DOHH2 (cell line): ENCODE measurements around the gene CBLN3.

Experiments
- H3F3A ChIP-seq: fragments of 200-600 bp; sonication (generic), shearing (Covaris generic); 2 replicates; pipeline ENCODE4 v1.6.0; 2016; ENCODE audit warnings: antibody characterized with exemption, mild to moderate bottlenecking; ENCODE audit not compliant: control insufficient read depth, insufficient read depth
- H3K27ac ChIP-seq: fragments of 200-600 bp; sonication (generic); 2 replicates; pipeline ENCODE4 v1.5.1; 2014; ENCODE audit warnings: low read depth, mild to moderate bottlenecking, low read length, moderate library complexity
- H3K27me3 ChIP-seq: fragments of 200-600 bp; sonication (generic); 2 replicates; pipeline ENCODE4 v1.6.1; 2014; ENCODE audit warnings: mild to moderate bottlenecking, low read length, mixed read lengths; ENCODE audit not compliant: control insufficient read depth
- H3K36me3 ChIP-seq: fragments of 200-600 bp; sonication (generic); 2 replicates; pipeline ENCODE4 v1.6.1; 2014; ENCODE audit warnings: mild to moderate bottlenecking, low read length, moderate library complexity, mixed read lengths; ENCODE audit not compliant: control insufficient read depth
- H3K4me1 ChIP-seq: fragments of 200-600 bp; sonication (generic); 2 replicates; pipeline ENCODE4 v1.6.1; 2014; ENCODE audit warnings: mild to moderate bottlenecking, low read length, mixed read lengths; ENCODE audit not compliant: control insufficient read depth
- H3K4me2 ChIP-seq: fragments of 200-600 bp; sonication (generic); 2 replicates; pipeline ENCODE4 v1.6.0; 2014; ENCODE audit warnings: mild to moderate bottlenecking, low read length, moderate library complexity
- H3K4me3 ChIP-seq: fragments of 200-600 bp; sonication (generic); 2 replicates; pipeline ENCODE4 v1.5.1; 2014; ENCODE audit warnings: mild to moderate bottlenecking, low read length, mixed read lengths
- H3K79me2 ChIP-seq: fragments of 200-600 bp; sonication (generic); 2 replicates; pipeline ENCODE4 v1.6.1; 2014; ENCODE audit warnings: mild to moderate bottlenecking, low read length, mixed read lengths; ENCODE audit not compliant: control insufficient read depth
- H3K9me2 ChIP-seq: fragments of 200-600 bp; sonication (generic); replicated peaks from 2 replicates; pipeline ENCODE4 v1.6.1; 2014; ENCODE audit warnings: mild to moderate bottlenecking, low read length, mixed read lengths; ENCODE audit not compliant: control insufficient read depth
- H3K9me3 ChIP-seq: fragments of 200-600 bp; sonication (generic); 2 replicates; pipeline ENCODE4 v1.6.1; 2014; ENCODE audit warnings: antibody characterized with exemption, low read length, mixed read lengths; ENCODE audit not compliant: control insufficient read depth, insufficient read depth
- H4K20me1 ChIP-seq: fragments of 200-600 bp; sonication (generic); 2 replicates; pipeline ENCODE4 v1.6.0; 2014; ENCODE audit warnings: low read depth, mild to moderate bottlenecking, antibody characterized with exemption, low read length, moderate library complexity; ENCODE audit not compliant: control insufficient read depth, insufficient read depth
- CTCF ChIP-seq: fragments of 200-600 bp; sonication (generic); IDR thresholded peaks from one replicate; pipeline ENCODE4 v1.5.1; 2014; ENCODE audit warnings: antibody characterized with exemption, mild to moderate bottlenecking, low read depth, low read length; ENCODE audit not compliant: poor library complexity, severe bottlenecking
- EZH2phosphoT487 ChIP-seq: fragments of 200-600 bp; sonication (generic); IDR thresholded peaks from 2 replicates; pipeline ENCODE4 v1.6.1; 2017; ENCODE audit warnings: borderline replicate concordance, mild to moderate bottlenecking, antibody characterized with exemption, low read length, moderate library complexity, mixed read lengths

The CBLN3 gene

DNA sequence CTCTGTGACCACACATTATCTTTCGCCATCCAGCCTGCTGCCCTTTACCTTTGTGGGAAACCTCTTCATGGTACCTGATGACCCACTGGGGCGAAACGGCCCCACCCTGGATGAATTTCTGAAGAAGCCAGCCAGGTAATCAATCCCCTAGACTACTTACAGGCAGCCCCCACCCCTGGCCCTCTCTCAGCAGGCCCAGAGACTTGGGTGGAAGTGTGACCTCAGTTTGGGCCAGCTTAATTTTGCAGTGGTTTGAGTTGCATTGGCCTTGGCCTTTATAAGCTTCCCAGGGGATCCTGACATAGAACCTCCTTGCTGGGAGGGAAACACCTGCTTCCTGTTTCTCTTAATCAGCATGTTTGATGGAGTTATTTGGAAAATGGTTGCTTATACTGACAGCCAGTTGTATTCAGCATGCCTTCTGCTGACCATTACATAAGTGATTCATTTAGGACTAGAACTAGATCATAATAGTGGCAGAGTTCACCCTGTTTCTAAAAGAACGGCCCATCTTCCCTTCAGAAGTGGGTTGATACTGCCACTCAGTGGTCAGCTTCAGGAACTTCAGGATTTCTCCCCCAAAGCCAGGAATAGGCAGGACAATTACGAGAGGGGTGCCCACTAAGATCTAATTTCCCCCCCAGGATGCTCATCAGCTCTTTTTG is 7.0 kb upstream of the CBLN3 start:
- Histone ChIP-seq H3K79me2 (peaks cover 30% of the 10 kb centered on the region), H3K4me3 (peak overlapping the region; percentile 53), H3K4me1 (peaks cover 43% of the 10 kb centered on the region), H3K36me3 (peaks cover 84% of the 10 kb centered on the region), H3K4me2 (peak overlapping the region; percentile 70), H3K27me3 (no peaks in the 10 kb centered on the region), H4K20me1 (peaks cover 3% of the 10 kb centered on the region; the same call in 1 of the 2 replicates), H3F3A (peaks cover 3% of the 10 kb centered on the region; the same call in 1 of the 2 replicates), H3K9me2 (no peaks in the 10 kb centered on the region), H3K9me3 (no peaks in the 10 kb centered on the region), H3K27ac (peak overlapping the region; percentile 72)
- TF ChIP-seq EZH2phosphoT487 (no peak), CTCF (peak; percentile 89)

GRCh38 chr14:24435998-24436354 is 6.5 kb upstream of the CBLN3 start:
- Histone ChIP-seq H3K9me2 (no peaks in the 10 kb centered on the region), H3K36me3 (peaks cover 84% of the 10 kb centered on the region), H3K4me2 (peak overlapping the region; percentile 70), H3F3A (peaks cover 3% of the 10 kb centered on the region; the same call in 1 of the 2 replicates), H4K20me1 (peaks cover 6% of the 10 kb centered on the region; the same call in 1 of the 2 replicates), H3K27me3 (no peaks in the 10 kb centered on the region), H3K4me3 (0 out of 2 replicates have a peak overlapping the region, but pooled peaks have one; percentile 53), H3K27ac (peak overlapping the region; percentile 72), H3K79me2 (peaks cover 30% of the 10 kb centered on the region), H3K9me3 (no peaks in the 10 kb centered on the region), H3K4me1 (peaks cover 43% of the 10 kb centered on the region)
- TF ChIP-seq CTCF: no peak
- no peak for TF ChIP-seq EZH2phosphoT487

DNA sequence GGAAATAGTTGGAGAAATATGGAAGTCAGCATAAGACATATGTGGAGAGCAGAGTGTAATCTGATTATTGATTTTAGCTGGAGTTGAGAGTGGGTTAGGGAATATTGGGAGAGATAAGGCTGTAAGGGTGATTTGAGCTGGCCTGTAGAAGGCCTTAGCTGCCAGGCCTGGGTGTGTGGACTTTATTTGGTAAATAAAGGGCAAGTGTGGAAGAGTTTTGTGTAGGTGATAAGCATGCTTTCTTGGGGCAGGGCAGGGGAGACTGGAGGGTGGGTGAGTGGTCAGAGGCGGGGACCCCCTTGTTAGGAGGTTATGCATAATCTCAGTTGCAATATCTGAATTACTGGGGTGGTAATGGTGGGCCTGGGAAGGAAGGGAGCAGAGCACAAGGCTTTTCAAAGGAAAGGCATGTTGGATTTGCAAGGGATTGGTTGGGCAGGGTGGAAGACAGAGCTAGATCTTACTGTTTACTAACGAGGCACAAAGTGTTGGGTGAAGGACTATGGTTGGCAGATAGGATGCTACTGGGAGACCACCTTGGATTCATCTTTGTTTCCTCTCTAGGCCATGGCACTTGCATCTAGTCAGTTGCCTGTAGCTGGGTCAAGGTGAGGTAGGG is 5.8 kb upstream of the CBLN3 start:
- H3K27ac ChIP-seq: no peak overlapping the region

More for the DNA sequence above, 5.8 kb upstream of the CBLN3 start:
- Histone ChIP-seq H3K27me3 (no peaks in the 10 kb centered on the region), H3K4me2 (no peak overlapping the region), H3K9me3 (no peaks in the 10 kb centered on the region), H3K4me3 (no peak overlapping the region), H3K4me1 (peaks cover 43% of the 10 kb centered on the region), H3K9me2 (no peaks in the 10 kb centered on the region), H3K36me3 (peaks cover 78% of the 10 kb centered on the region), H3K79me2 (peaks cover 30% of the 10 kb centered on the region), H4K20me1 (peaks cover 6% of the 10 kb centered on the region; the same call in 1 of the 2 replicates), H3F3A (peaks cover 3% of the 10 kb centered on the region; the same call in 1 of the 2 replicates)
- TF ChIP-seq CTCF (no peak), EZH2phosphoT487 (no peak)
